ENCODE results near the gene EPB41L1. TPM values are rescaled to one million over a fixed set of nuclear protein-coding genes. Genes with fewer than 3 reads are reported as not detected.

The EPB41L1 gene
- total RNA-seq, 1 donor from 2014 or later, result 11.9 TPM

- DNase-seq (ENCODE audit: low read depth, low spot score), result no peak
Measured at GRCh38 chr20:36184816-36185776, 30.6 kb downstream of the EPB41L1 start.

GRCh38 chr20:36193977-36194712 lies 39.6 kb downstream of the EPB41L1 start:
- DNase-seq (ENCODE audit: low read depth, low spot score), result no peak

- no peak for DNase-seq (ENCODE audit: low read depth, low spot score)
Measured at GRCh38 chr20:36196676-36197075, 42.1 kb downstream of the EPB41L1 start.

GRCh38 chr20:36197271-36197670 lies 42.7 kb downstream of the EPB41L1 start:
- no peak for DNase-seq (ENCODE audit: low read depth, low spot score)

- DNase-seq (ENCODE audit: low read depth, low spot score), result peak; percentile 30
Measured at GRCh38 chr20:36199345-36200257, 45.1 kb downstream of the EPB41L1 start.

- DNase-seq (ENCODE audit: low read depth, low spot score), result no peak
Measured at GRCh38 chr20:36200451-36200850, 45.9 kb downstream of the EPB41L1 start.

- no peak for DNase-seq (ENCODE audit: low read depth, low spot score)
Measured at GRCh38 chr20:36201198-36201597, 46.7 kb downstream of the EPB41L1 start.

GRCh38 chr20:36202891-36203338 lies 48.4 kb downstream of the EPB41L1 start:
- DNase-seq (ENCODE audit: low read depth, low spot score), result no peak

GRCh38 chr20:36203861-36204260 lies 49.3 kb downstream of the EPB41L1 start:
- DNase-seq (ENCODE audit: low read depth, low spot score), result no peak

- no peak for DNase-seq (ENCODE audit: low read depth, low spot score)
Measured at GRCh38 chr20:36205026-36205425, 50.5 kb downstream of the EPB41L1 start.

- no peak for DNase-seq (ENCODE audit: low read depth, low spot score)
Measured at GRCh38 chr20:36206068-36206467, 51.5 kb downstream of the EPB41L1 start.

GRCh38 chr20:36206641-36207040 lies 52.1 kb downstream of the EPB41L1 start:
- DNase-seq (ENCODE audit: low read depth, low spot score), result no peak

GRCh38 chr20:36207602-36208001 lies 53.1 kb downstream of the EPB41L1 start:
- DNase-seq (ENCODE audit: low read depth, low spot score), result no peak

- no peak for DNase-seq (ENCODE audit: low read depth, low spot score)
Measured at GRCh38 chr20:36208257-36208656, 53.7 kb downstream of the EPB41L1 start.

- no peak for DNase-seq (ENCODE audit: low read depth, low spot score)
Measured at GRCh38 chr20:36210436-36211021, 56.0 kb downstream of the EPB41L1 start.

GRCh38 chr20:36213362-36213761 lies 58.8 kb downstream of the EPB41L1 start:
- no peak for DNase-seq (ENCODE audit: low read depth, low spot score)

GRCh38 chr20:36214684-36215256 lies 60.2 kb downstream of the EPB41L1 start:
- DNase-seq (ENCODE audit: low read depth, low spot score), result no peak

GRCh38 chr20:36215778-36216177 lies 61.2 kb downstream of the EPB41L1 start:
- DNase-seq (ENCODE audit: low read depth, low spot score), result no peak

- DNase-seq (ENCODE audit: low read depth, low spot score), result no peak
Measured at GRCh38 chr20:36216314-36217025, 61.9 kb downstream of the EPB41L1 start.

GRCh38 chr20:36217226-36217625 lies 62.7 kb downstream of the EPB41L1 start:
- no peak for DNase-seq (ENCODE audit: low read depth, low spot score)

All from pulmonary artery endothelial cell (primary cell).